ENCODE data around the gene VKORC1L1.
"Not testable (repeated sequence)": the region's sequence is repeated elsewhere in the genome, so short reads cannot be mapped to it uniquely, and the experiment has no call there.

The VKORC1L1 gene

DNA sequence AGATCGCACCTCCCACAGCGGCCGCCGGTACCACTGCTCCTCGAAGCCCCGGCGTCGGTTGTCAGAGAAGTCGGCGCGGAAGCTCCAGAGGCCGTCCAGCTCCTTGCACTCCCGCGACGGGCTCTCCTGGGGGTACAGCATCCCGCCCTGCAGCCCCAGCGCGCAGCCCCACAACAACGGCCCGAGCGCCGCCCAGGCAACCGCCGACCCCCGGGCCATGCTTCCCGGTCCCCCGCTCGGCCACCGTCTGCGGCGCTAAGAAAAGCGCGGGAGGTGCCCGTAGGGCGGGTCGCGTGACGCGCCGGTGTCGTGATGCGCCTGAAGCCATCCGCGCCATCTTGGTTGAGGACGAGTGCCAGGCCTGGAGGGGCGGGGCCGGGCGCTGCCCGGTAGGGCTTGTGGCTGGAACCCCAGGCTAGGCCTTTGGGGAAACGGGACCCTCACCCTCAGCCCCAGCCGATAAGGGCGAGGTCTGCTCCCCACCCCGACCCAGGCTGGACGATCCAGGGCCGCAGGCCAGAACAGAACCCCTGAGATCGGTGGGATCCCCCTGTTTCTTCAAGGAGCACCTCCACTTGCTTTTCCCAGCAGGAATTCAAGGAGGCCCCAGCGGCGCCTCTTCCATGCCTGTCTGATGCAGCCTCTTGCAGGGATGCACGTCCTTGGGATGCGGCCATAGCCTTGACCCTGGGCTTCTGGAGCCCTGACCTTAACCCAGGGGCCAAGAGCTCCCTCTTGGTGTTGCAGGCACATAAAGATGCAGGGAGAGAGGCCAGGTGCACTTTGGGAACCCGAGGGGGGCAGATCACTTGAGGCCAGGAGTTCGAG lies 109.3 kb downstream of the VKORC1L1 start, which contains the start of gene GUSB:
TSS of gene GUSB (minus strand) at position 249 of the 828 bp plus-strand sequence. CDS start at position 219, 30 bp downstream.
- peak within 1 kb of the TSS; percentile 78 to 83 for H3K4me3 ChIP-seq (replicated peaks in 1 of 2; ENCODE audit: low read depth in 2 of 2, low read length in 2 of 2)
- DNase-seq (ENCODE audit: low read depth in 2 of 2): peak; percentile 89
- no peak for TF ChIP-seq CTCF (IDR thresholded peaks at IDR 0.05; ENCODE audit: low read depth, low read length)

DNA sequence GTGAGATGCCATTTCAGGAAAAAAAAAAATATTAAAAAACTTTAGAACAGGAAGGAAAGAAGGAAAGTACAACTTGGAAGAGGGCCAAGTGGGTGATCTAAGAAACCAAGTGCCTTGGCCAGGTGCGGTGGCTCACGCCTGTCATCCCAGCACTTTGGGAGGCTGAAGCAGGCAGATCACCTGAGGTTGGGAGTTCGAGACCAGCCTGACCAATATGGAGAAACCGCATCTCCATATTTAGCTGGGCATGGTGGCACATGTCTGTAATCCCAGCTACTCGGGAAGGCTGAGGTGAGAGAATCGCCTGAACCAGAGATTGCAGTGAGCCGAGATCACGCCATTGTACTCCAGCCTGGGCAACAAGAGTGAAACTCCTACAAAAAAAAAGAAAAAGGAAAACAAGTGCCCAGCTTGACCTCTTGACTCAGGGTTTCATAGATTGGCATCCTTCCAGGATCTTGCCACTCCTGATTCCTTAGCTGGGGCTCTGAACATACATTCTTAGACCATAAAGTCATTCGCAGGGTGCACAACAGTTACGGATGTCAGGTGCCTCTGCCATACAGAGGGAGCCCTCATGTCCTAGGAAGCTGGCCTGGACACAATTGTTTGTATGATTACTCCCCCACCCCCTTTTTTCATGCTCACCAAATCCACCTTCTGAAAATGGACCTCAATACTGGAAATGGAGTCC lies 111.2 kb downstream of the VKORC1L1 start:
- TF ChIP-seq CTCF (IDR thresholded peaks at IDR 0.05; ENCODE audit: low read depth, low read length): no peak
- DNase-seq (ENCODE audit: low read depth in 2 of 2): peak in 1 of 2 donors; percentile 16
- H3K4me3 ChIP-seq (replicated peaks in 1 of 2; ENCODE audit: low read depth in 2 of 2, low read length in 2 of 2): no peak overlapping the region

DNA sequence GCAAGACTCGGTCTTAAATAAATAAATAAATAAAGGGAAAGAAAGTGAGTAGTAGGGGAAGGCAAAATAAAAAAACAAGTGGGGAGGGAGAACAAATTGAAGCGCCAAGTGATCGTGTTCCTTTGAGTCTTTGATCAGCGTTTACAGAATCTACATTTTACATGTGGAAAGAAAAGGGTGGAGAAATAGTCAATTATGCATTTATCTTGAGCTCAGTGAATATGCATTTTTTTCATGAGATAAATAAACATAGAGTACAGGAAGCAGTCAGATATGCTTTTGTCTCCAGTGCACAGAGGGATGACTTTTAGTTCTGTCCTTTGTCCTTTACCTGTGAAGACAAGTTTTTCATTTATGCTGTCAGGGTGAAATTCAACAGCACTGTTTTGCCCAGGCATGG lies 115.2 kb downstream of the VKORC1L1 start:
- no peak overlapping the region for H3K4me3 ChIP-seq (replicated peaks in 1 of 2; ENCODE audit: low read depth in 2 of 2, low read length in 2 of 2)
- no peak for TF ChIP-seq CTCF (IDR thresholded peaks at IDR 0.05; ENCODE audit: low read depth, low read length)
- DNase-seq (ENCODE audit: low read depth in 2 of 2): no peak

- not testable (repeated sequence) for H3K4me3 ChIP-seq (replicated peaks in 1 of 2; ENCODE audit: low read depth in 2 of 2, low read length in 2 of 2); DNase-seq (ENCODE audit: low read depth in 2 of 2)
Observed at GRCh38 chr7:65988503-65988902, 115.6 kb downstream of the VKORC1L1 start.

GRCh38 chr7:65989694-65990080 lies 116.8 kb downstream of the VKORC1L1 start:
- TF ChIP-seq CTCF (IDR thresholded peaks at IDR 0.05; ENCODE audit: low read depth, low read length): no peak
- no peak overlapping the region for H3K4me3 ChIP-seq (replicated peaks in 1 of 2; ENCODE audit: low read depth in 2 of 2, low read length in 2 of 2)
- DNase-seq (ENCODE audit: low read depth in 2 of 2): no peak

- not testable (repeated sequence) for DNase-seq (ENCODE audit: low read depth in 2 of 2)
Observed at GRCh38 chr7:65991829-65992228, 119.0 kb downstream of the VKORC1L1 start.

GRCh38 chr7:65992526-65992925 lies 119.7 kb downstream of the VKORC1L1 start:
- no peak for TF ChIP-seq CTCF (IDR thresholded peaks at IDR 0.05; ENCODE audit: low read depth, low read length)
- no peak overlapping the region for H3K4me3 ChIP-seq (replicated peaks in 1 of 2; ENCODE audit: low read depth in 2 of 2, low read length in 2 of 2)

More at GRCh38 chr7:65991829-65992228, 119.0 kb downstream of the VKORC1L1 start:
- H3K4me3 ChIP-seq (replicated peaks in 1 of 2; ENCODE audit: low read depth in 2 of 2, low read length in 2 of 2): not testable (repeated sequence)

GRCh38 chr7:65994984-65995383 lies 122.1 kb downstream of the VKORC1L1 start:
- DNase-seq (ENCODE audit: low read depth in 2 of 2); H3K4me3 ChIP-seq (replicated peaks in 1 of 2; ENCODE audit: low read depth in 2 of 2, low read length in 2 of 2): not testable (repeated sequence)

More at GRCh38 chr7:65992526-65992925, 119.7 kb downstream of the VKORC1L1 start:
- DNase-seq (ENCODE audit: low read depth in 2 of 2): no peak

- H3K4me3 ChIP-seq (replicated peaks in 1 of 2; ENCODE audit: low read depth in 2 of 2, low read length in 2 of 2); DNase-seq (ENCODE audit: low read depth in 2 of 2): not testable (repeated sequence)
Observed at GRCh38 chr7:66000823-66001417, 128.0 kb downstream of the VKORC1L1 start.

- not testable (repeated sequence) for H3K4me3 ChIP-seq (replicated peaks in 1 of 2; ENCODE audit: low read depth in 2 of 2, low read length in 2 of 2); DNase-seq (ENCODE audit: low read depth in 2 of 2)
Observed at GRCh38 chr7:66005115-66005671, 132.3 kb downstream of the VKORC1L1 start.

Data from cardiac fibroblast (primary cell).